Hepatocyte (in vitro differentiated cells): Measurements from ENCODE around the gene DHFR2. TPM values are rescaled to one million over a fixed set of nuclear protein-coding genes. Genes with fewer than 3 reads are reported as not detected.

ENCODE experiments used
- DNase-seq: peaks from one replicate; pipeline ENCODE4 v3.0.0-alpha.2; 2016; ENCODE audit warnings: low spot score
- H2AFZ ChIP-seq: fragments of 200-600 bp; sonication (generic); 2 replicates; pipeline ENCODE4 v1.6.0; 2016; ENCODE audit warnings: antibody characterized with exemption, mild to moderate bottlenecking
- H3K27ac ChIP-seq: fragments of 200-600 bp; sonication (generic); 2 replicates; pipeline ENCODE4 v1.5.1; 2016; ENCODE audit warnings: mild to moderate bottlenecking
- H3K27me3 ChIP-seq: fragments of 200-600 bp; sonication (generic); 2 replicates; pipeline ENCODE4 v1.6.1; 2016
- H3K36me3 ChIP-seq: fragments of 200-600 bp; sonication (generic); replicated peaks from 2 replicates; pipeline ENCODE4 v1.5.1; 2016; ENCODE audit warnings: low read depth; ENCODE audit not compliant: insufficient read depth
- H3K4me1 ChIP-seq: fragments of 200-600 bp; sonication (generic); 2 replicates; pipeline ENCODE4 v1.5.1; 2016; ENCODE audit warnings: mild to moderate bottlenecking, moderate library complexity; ENCODE audit not compliant: insufficient read depth
- H3K4me2 ChIP-seq: fragments of 200-600 bp; sonication (generic); 2 replicates; pipeline ENCODE4 v1.6.0; 2016
- H3K4me3 ChIP-seq: fragments of 200-600 bp; sonication (generic); 2 replicates; pipeline ENCODE4 v1.5.1; 2016; ENCODE audit warnings: mild to moderate bottlenecking
- H3K79me2 ChIP-seq: fragments of 200-600 bp; sonication (generic); 2 replicates; pipeline ENCODE4 v1.6.0; 2017; ENCODE audit warnings: mild to moderate bottlenecking
- H3K9me2 ChIP-seq: fragments of 200-600 bp; sonication (generic); replicated peaks from 2 replicates; pipeline ENCODE4 v1.6.0; 2017; ENCODE audit warnings: mild to moderate bottlenecking; ENCODE audit not compliant: insufficient read depth
- H3K9me3 ChIP-seq: fragments of 200-600 bp; sonication (generic); 2 replicates; pipeline ENCODE4 v1.5.1; 2016; ENCODE audit warnings: low read depth, mild to moderate bottlenecking
- H4K20me1 ChIP-seq: fragments of 200-600 bp; sonication (generic); 2 replicates; pipeline ENCODE4 v1.6.0; 2016; ENCODE audit warnings: mild to moderate bottlenecking; ENCODE audit not compliant: insufficient read depth, poor library complexity, severe bottlenecking
- EZH2 ChIP-seq: fragments of 200-600 bp; sonication (generic); IDR thresholded peaks from 2 replicates; pipeline ENCODE4 v1.6.1; 2016; ENCODE audit warnings: antibody characterized with exemption, mild to moderate bottlenecking, borderline replicate concordance
- EZH2phosphoT487 ChIP-seq: fragments of 200-600 bp; sonication (generic); IDR thresholded peaks from one replicate; pipeline ENCODE4 v1.6.1; 2018; ENCODE audit warnings: antibody characterized with exemption, mild to moderate bottlenecking, low read depth, moderate library complexity; ENCODE audit not compliant: unreplicated experiment, severe bottlenecking
- WGBS: methylation state at CpG from one replicate; pipeline ENCODE4 v1.1.6; 2016; ENCODE audit warnings: low lambda C conversion rate; ENCODE audit errors: missing lambda C conversion rate; 5-methylcytosine and 5-hydroxymethylcytosine counted together
- polyA plus RNA-seq: library from polyadenylated mRNA; unstranded; fragments of >200 nt; fragmentation: Nextera tagmentation; extraction: Ambion mirVana; gene quantifications from 2 replicates; pipeline ENCODE4 v1.2.1, GENCODE V29; 2016
- total RNA-seq: library from RNA; depleted of rRNA; stranded (reverse); fragments of >200 nt; gene quantifications from 2 replicates; pipeline ENCODE4 v1.2.3, GENCODE V29; 2014
- TF ChIP-seq, protein P1 (sequence below): fragments of 200-600 bp; sonication (generic); IDR thresholded peaks from 2 replicates; pipeline ENCODE4 v1.5.1; 2016; ENCODE audit warnings: antibody characterized with exemption, mild to moderate bottlenecking; ENCODE audit not compliant: poor library complexity

DHFR2 gene
- total and polyA plus RNA-seq, 2 experiments from 2014 or later: 6.5 to 7.9 TPM

- H3K9me2 ChIP-seq: no peaks in the 10 kb centered on the region
- no peaks in the 10 kb centered on the region for H3K4me1 ChIP-seq
- H3K4me3 ChIP-seq: no peak overlapping the region
- no peaks in the 10 kb centered on the region for H3K36me3 ChIP-seq
- no peaks in the 10 kb centered on the region for H4K20me1 ChIP-seq
- TF ChIP-seq, protein P1, sequence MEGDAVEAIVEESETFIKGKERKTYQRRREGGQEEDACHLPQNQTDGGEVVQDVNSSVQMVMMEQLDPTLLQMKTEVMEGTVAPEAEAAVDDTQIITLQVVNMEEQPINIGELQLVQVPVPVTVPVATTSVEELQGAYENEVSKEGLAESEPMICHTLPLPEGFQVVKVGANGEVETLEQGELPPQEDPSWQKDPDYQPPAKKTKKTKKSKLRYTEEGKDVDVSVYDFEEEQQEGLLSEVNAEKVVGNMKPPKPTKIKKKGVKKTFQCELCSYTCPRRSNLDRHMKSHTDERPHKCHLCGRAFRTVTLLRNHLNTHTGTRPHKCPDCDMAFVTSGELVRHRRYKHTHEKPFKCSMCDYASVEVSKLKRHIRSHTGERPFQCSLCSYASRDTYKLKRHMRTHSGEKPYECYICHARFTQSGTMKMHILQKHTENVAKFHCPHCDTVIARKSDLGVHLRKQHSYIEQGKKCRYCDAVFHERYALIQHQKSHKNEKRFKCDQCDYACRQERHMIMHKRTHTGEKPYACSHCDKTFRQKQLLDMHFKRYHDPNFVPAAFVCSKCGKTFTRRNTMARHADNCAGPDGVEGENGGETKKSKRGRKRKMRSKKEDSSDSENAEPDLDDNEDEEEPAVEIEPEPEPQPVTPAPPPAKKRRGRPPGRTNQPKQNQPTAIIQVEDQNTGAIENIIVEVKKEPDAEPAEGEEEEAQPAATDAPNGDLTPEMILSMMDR: no peak
- TF ChIP-seq EZH2 (no peak), EZH2phosphoT487 (no peak)
- no peak for DNase-seq
- no peak overlapping the region for H3K27ac ChIP-seq
- no peaks in the 10 kb centered on the region for H3K27me3 ChIP-seq
- H3K79me2 ChIP-seq: no peaks in the 10 kb centered on the region
- 81% methylated on average over 1 of the region's 1 CpG for WGBS
- no peak overlapping the region for H3K4me2 ChIP-seq
- H2AFZ ChIP-seq: no peak overlapping the region
- no peaks in the 10 kb centered on the region for H3K9me3 ChIP-seq
Measured at GRCh38 chr3:94012185-94012584, 50.5 kb downstream of the DHFR2 start.

- Histone ChIP-seq H3K36me3 (no peaks in the 10 kb centered on the region), H2AFZ (no peak overlapping the region), H3K4me3 (no peak overlapping the region), H3K27me3 (no peaks in the 10 kb centered on the region), H3K4me2 (no peak overlapping the region), H3K9me2 (no peaks in the 10 kb centered on the region), H3K4me1 (no peaks in the 10 kb centered on the region), H3K79me2 (no peaks in the 10 kb centered on the region), H3K27ac (no peak overlapping the region), H4K20me1 (no peaks in the 10 kb centered on the region), H3K9me3 (no peaks in the 10 kb centered on the region)
- 84% methylated on average over 3 of the region's 3 CpGs for WGBS
- TF ChIP-seq EZH2: no peak
- DNase-seq: no peak
Measured at GRCh38 chr3:94011233-94011711, 51.4 kb downstream of the DHFR2 start.

DNA sequence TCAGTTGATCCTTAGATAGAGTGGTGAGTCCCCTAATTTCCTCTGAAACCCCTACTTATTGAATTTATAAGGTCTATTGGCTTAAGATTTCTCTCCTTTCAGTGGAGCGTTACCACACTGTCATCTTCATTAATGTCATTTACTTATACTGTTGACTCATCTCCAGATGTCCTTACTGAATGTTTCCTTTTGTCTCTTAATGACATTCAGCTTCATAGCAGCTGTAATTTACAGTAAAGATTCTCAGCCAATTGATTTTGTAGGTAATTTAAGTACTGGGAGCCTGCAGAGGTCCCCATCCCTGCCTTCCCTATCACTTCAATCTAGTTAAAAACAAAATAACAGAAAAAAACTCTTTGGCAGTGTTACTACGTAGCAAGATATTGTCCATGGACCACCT is 53.1 kb downstream of the DHFR2 start:
- Histone ChIP-seq H3K4me3 (no peak overlapping the region), H3K4me2 (no peak overlapping the region), H2AFZ (no peak overlapping the region), H3K79me2 (no peaks in the 10 kb centered on the region), H3K9me3 (no peaks in the 10 kb centered on the region), H3K36me3 (no peaks in the 10 kb centered on the region), H3K27me3 (no peaks in the 10 kb centered on the region), H3K4me1 (no peaks in the 10 kb centered on the region), H3K9me2 (no peaks in the 10 kb centered on the region), H3K27ac (no peak overlapping the region), H4K20me1 (no peaks in the 10 kb centered on the region)
- DNase-seq: no peak
- no peak for TF ChIP-seq EZH2phosphoT487
- TF ChIP-seq, protein P1: no peak
- TF ChIP-seq EZH2: no peak
- WGBS: 95% methylated on average over 2 of the region's 2 CpGs

DNA sequence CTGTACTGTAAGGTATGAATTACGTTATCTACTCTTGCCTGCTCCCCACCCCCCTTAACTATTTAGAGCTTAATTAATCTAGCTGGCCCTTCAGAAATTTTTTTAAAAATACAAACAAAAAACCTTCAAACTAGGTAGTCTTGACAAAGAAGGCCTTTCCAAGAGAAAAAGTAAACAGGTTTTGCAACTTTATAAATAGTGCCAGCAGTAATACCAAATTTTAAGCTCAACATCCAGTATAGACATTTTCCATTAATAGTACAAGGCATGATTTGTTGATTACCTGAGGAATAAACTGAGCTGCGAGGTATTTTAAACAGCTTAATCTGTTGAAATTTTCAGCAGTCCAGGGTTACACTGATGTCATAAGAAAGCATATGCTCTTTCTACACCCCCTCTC is 54.5 kb downstream of the DHFR2 start:
- Histone ChIP-seq H3K27me3 (no peaks in the 10 kb centered on the region), H3K4me2 (no peak overlapping the region), H4K20me1 (no peaks in the 10 kb centered on the region), H3K4me1 (no peaks in the 10 kb centered on the region), H3K36me3 (no peaks in the 10 kb centered on the region), H3K4me3 (no peak overlapping the region), H3K27ac (no peak overlapping the region), H3K9me3 (no peaks in the 10 kb centered on the region), H3K9me2 (no peaks in the 10 kb centered on the region), H3K79me2 (no peaks in the 10 kb centered on the region), H2AFZ (no peak overlapping the region)
- WGBS: 92% methylated on average over 2 of the region's 2 CpGs
- TF ChIP-seq EZH2 (no peak), EZH2phosphoT487 (no peak)
- TF ChIP-seq, protein P1: no peak
- no peak for DNase-seq

Other genes starting within 250 kb of the DHFR2 start
- 103 and 115 TPM in 2 replicates for gene PROS1, start 89.0 kb downstream of the DHFR2 start, total RNA-seq
- gene PROS1, start 89.0 kb downstream of the DHFR2 start, polyA plus RNA-seq: 46.5 and 58.7 TPM in 2 replicates
- 10.0 and 10.4 TPM in 2 replicates for gene ARL13B, start 82.8 kb downstream of the DHFR2 start, total RNA-seq
- gene ARL13B, start 82.8 kb downstream of the DHFR2 start, polyA plus RNA-seq: 6.2 and 11.1 TPM in 2 replicates
- gene STX19, start 34.3 kb downstream of the DHFR2 start, total RNA-seq: 0.16 and 0.47 TPM in 2 replicates
- gene STX19, start 34.3 kb downstream of the DHFR2 start, polyA plus RNA-seq: 0.12 TPM in 1 of 2 replicates, not detected in the other
- 9.0 and 9.6 TPM in 2 replicates for gene NSUN3, start 145 bp upstream of the DHFR2 start, total RNA-seq
- 4.5 and 5.6 TPM in 2 replicates for gene NSUN3, start 145 bp upstream of the DHFR2 start, polyA plus RNA-seq